H1 (cell line): ENCODE measurements around the gene OR1E2. TPM values are rescaled to one million over a fixed set of nuclear protein-coding genes. Genes with fewer than 3 reads are reported as not detected.

ENCODE experiments used
- GTF2F1 ChIP-seq: IDR thresholded peaks from 2 replicates; pipeline ENCODE4 v1.6.1; 2012; ENCODE audit warnings: low read depth, low read length, improper control_type of control experiment, borderline replicate concordance
- ZNF274 ChIP-seq: IDR thresholded peaks from 2 replicates; pipeline ENCODE4 v1.7.0; 2012; ENCODE audit warnings: low read length, borderline replicate concordance; ENCODE audit errors: extremely low read depth
- polyA plus RNA-seq, 7 experiments: library from polyadenylated mRNA; depleted of rRNA in 3 of 7; stranded (reverse) in 5 of 7; unstranded in 2 of 7; fragments of >200 nt in 5 of 7; fragments of 200-250 nt in 2 of 7; gene quantifications; 1 replicate in 5 of 7; 2 replicates in 1 of 7; 4 replicates in 1 of 7; pipeline versions ENCODE4 v1.2.1 to v1.2.3, GENCODE V29; 2011 to 2013; ENCODE audit warnings: missing spikeins in 2 of 7, mixed read lengths in 2 of 7
- total RNA-seq: library from RNA; stranded (reverse); fragmentation: NEBNext Ultra II Directional; extraction: Animal tissue kit (Norgen Biotek cat#: 25700); gene quantifications from 2 replicates; pipeline ENCODE4 v1.2.1, GENCODE V29; 2021
- TF ChIP-seq, protein P1 (sequence below), 3 experiments: IDR thresholded peaks; 1 replicate in 2 of 3; 2 replicates in 1 of 3; pipeline versions ENCODE4 v1.5.1 to v1.6.1; 2011; ENCODE audit warnings: low read length in 3 of 3, mild to moderate bottlenecking in 3 of 3, inconsistent platforms in 2 of 3, low read depth in 1 of 3, moderate library complexity in 1 of 3; ENCODE audit not compliant: insufficient read depth in 1 of 3; ENCODE audit errors: control extremely low read depth in 1 of 3

The OR1E2 gene
- total and polyA plus RNA-seq, 2 of the 8 experiments (the other 6 are each of a cell fraction or from before 2014, with no cell fraction given) = not detected

DNA sequence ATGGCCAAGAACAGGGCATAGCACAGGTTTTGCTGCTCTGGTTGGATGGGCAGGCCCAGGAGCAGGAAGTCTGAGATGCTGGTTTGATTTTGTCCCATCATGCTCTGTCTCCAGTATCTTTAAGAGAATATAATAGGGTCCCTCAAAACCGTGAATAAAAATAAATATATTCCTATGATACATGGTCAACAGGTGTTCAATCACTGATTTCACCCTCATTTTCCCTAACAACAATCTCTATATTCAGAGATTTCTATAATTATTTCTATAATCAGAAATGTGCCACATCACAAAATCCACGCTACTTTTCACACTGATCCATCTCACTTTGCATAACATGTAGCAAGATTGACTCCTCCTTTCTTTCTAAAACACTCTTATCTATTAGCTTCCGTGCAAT lies at the start of gene OR1E2 (continued):
- TF ChIP-seq, protein P1, sequence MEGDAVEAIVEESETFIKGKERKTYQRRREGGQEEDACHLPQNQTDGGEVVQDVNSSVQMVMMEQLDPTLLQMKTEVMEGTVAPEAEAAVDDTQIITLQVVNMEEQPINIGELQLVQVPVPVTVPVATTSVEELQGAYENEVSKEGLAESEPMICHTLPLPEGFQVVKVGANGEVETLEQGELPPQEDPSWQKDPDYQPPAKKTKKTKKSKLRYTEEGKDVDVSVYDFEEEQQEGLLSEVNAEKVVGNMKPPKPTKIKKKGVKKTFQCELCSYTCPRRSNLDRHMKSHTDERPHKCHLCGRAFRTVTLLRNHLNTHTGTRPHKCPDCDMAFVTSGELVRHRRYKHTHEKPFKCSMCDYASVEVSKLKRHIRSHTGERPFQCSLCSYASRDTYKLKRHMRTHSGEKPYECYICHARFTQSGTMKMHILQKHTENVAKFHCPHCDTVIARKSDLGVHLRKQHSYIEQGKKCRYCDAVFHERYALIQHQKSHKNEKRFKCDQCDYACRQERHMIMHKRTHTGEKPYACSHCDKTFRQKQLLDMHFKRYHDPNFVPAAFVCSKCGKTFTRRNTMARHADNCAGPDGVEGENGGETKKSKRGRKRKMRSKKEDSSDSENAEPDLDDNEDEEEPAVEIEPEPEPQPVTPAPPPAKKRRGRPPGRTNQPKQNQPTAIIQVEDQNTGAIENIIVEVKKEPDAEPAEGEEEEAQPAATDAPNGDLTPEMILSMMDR (IDR thresholded peaks at IDR 0.05; ENCODE audit: control extremely low read depth in 1 of 3, insufficient read depth in 1 of 3, low read depth in 1 of 3, low read length in 3 of 3) = no peak
- TF ChIP-seq GTF2F1 (no peak), ZNF274 (no peak)
